WI38 (cell line): ENCODE data around the gene TSNAX.
A peak's percentile ranks its signal among the peaks of the same experiment; 100 is the strongest.

ENCODE experiments used
- H3K4me3 ChIP-seq: 2 replicates; pipeline ENCODE4 v1.5.1; 2011; ENCODE audit warnings: low read depth, mild to moderate bottlenecking, control low read depth, low read length
- CTCF ChIP-seq: IDR thresholded peaks from 2 replicates; pipeline ENCODE4 v1.5.1; 2012; ENCODE audit warnings: low read depth, mild to moderate bottlenecking, control low read depth, low read length

The TSNAX gene

DNA sequence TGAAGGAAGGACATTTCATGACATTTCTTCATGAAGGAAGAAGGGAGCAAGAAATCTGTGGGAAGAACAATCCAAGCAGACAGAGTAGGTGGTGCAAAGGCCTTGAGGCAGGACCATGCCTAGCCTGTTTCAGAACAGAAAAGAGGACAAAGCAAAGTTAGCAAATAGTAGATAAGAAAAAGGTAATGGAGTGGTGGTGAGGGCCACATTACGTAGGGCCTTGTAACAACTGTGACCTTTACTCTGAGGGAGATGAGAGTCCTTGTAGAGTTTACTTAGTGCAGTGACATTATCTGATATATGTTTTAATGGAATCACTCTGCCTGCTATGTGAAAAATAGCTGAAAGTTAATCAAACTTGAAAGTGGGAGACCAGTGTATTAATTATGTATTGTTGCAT is 6.4 kb upstream of the TSNAX start:
- TF ChIP-seq CTCF = no peak
- no peak overlapping the region for H3K4me3 ChIP-seq

DNA sequence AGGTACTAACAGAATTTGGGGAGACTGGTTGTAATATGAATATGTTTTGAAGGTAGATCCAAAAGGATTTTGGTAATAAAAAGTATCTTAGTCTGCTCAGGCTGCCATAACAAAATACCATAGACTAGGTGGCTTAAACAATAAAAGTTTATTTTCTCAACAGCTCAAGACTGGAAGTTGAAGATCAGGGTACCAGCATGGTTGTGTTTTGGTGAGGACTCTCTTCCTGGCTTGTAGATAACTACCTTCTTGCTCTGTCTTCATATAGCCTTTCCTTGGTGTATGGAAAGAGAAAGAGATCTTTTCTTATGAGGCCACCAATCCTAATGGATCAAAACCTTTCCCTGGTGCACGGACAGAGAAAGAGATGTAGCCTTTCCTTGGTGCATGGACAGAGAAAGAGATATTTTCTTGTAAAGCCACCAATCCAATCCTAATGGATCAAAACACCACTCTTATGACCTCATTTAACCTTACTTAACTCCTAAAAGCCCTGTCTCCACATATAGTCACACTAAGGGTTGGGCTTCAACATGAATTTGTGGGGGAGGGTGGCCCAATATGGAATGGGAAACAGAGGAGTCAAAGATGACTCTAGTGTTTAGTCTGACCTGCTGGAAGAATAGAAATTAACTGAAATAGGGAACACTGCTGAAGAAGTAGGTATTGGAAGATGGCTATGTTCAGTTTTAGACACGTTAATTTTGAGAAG is 5.4 kb upstream of the TSNAX start:
- TF ChIP-seq CTCF = no peak
- H3K4me3 ChIP-seq = no peak overlapping the region

DNA sequence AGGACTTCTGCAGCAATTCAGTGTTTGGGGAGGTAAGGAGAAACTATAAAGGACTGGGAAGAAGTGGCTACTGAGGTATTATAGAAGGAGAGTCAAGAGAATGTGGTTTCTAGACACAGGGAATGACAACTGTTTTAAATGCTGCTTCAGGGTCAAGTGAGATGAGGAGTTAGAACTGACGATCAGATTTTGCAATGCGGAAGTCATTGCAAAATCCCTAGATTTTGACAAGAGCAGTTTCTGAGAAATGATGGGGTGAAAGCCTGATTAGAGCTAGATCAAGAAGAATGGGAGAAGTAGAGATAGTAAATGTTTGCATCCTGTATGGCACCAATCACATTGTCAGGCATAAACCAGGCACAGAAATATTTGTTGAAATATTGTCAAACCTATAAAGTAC is 4.7 kb upstream of the TSNAX start:
- no peak for TF ChIP-seq CTCF

DNA sequence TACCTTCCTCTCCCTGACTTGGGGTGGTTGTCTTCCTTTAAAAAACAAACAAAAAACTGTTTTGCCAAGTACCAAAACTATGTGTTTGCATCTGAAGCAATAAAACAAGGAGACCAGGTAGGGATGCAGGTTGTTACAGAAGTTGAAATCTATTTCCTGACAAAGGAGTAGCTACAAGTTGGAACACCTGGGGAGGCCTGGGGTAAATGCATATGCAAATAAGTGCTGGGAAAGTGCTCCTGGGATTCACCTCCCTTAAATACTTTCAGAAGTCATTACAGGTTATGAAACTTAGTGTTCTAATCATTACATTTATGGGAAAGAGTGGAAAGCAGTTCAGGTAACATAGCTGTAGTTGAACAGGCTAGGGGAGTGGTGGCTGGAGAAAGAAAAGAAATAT is 1.9 kb upstream of the TSNAX start:
- TF ChIP-seq CTCF = no peak
- no peak overlapping the region for H3K4me3 ChIP-seq

More for the DNA sequence above, 4.7 kb upstream of the TSNAX start:
- no peak overlapping the region for H3K4me3 ChIP-seq

GRCh38 chr1:231527586-231528171 is 790 bp upstream of the TSNAX start:
- H3K4me3 ChIP-seq = peak overlapping the region; percentile 92
- no peak for TF ChIP-seq CTCF

DNA sequence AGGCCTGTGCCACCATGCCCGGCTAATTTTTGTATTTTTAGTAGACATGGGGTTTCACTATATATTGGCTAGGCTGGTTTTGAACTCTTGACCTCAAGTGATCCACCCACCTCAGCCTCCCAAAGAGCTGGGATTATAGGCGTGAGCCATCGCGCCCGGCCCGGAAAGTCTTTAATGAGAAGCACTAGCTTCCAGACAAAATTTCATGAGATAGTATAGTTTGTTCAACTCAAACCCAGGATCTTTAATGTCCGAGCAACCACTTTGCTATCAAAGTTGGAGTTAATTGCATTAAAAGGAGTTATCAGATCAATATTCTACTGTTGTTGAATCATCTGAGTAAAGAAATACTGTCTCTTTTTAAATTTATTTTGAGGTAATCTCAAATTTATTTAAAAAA is 4.8 kb downstream of the TSNAX start:
- H3K4me3 ChIP-seq = no peak overlapping the region
- no peak for TF ChIP-seq CTCF

GRCh38 chr1:231534703-231535159 is 6.3 kb downstream of the TSNAX start:
- no peak for TF ChIP-seq CTCF
- no peak overlapping the region for H3K4me3 ChIP-seq
